ENCODE measurements around the gene ATXN7L1.

GRCh38 chr7:105810556-105810955 lies 65.8 kb downstream of the ATXN7L1 start:
- TF ChIP-seq CTCF (conservative IDR thresholded peaks at IDR 0.05; ENCODE audit: low read depth, low read length) (no peak), EZH2 (IDR thresholded peaks at IDR 0.05; ENCODE audit: borderline replicate concordance, low read depth, low read length, poor library complexity, severe bottlenecking) (no peak)
